ENCODE measurements around the gene PLCE1. TPM values are rescaled to one million over a fixed set of nuclear protein-coding genes. Genes with fewer than 3 reads are reported as not detected.

The PLCE1 gene
- total RNA-seq (2021; fragmentation: NEBNext Ultra II Directional; extraction: Animal tissue kit (Norgen Biotek cat#: 25700)): 0.06 and 0.10 TPM in 2 replicates
- polyA plus RNA-seq (2011; rRNA removed): 0.05 and 0.06 TPM in 2 replicates
- 0.06 TPM for polyA plus RNA-seq (2011; cell fraction: cytosol; rRNA removed)
- 0.19 TPM for polyA plus RNA-seq (2011; cell fraction: nucleus; rRNA removed)
- polyA plus RNA-seq (2012, experiment 1 of 2): 0.41 to 0.84 TPM (median 0.49 TPM) in 4 replicates
- 0.04 TPM for polyA plus RNA-seq (2012, experiment 2 of 2)
- polyA plus RNA-seq (2013, experiment 1 of 2): 0.06 TPM
- 0.02 TPM for polyA plus RNA-seq (2013, experiment 2 of 2)
- 0.19 and 0.20 TPM in 2 replicates for polyA minus RNA-seq (2011; rRNA and poly(A)+ RNA removed)
- not detected for polyA minus RNA-seq (2011; cell fraction: cytosol; rRNA and poly(A)+ RNA removed)
- polyA minus RNA-seq (2011; cell fraction: nucleus; rRNA and poly(A)+ RNA removed): 0.20 TPM
- long read RNA-seq, experiment 1: 0 reads
- long read RNA-seq, experiment 2: 0 reads

DNA sequence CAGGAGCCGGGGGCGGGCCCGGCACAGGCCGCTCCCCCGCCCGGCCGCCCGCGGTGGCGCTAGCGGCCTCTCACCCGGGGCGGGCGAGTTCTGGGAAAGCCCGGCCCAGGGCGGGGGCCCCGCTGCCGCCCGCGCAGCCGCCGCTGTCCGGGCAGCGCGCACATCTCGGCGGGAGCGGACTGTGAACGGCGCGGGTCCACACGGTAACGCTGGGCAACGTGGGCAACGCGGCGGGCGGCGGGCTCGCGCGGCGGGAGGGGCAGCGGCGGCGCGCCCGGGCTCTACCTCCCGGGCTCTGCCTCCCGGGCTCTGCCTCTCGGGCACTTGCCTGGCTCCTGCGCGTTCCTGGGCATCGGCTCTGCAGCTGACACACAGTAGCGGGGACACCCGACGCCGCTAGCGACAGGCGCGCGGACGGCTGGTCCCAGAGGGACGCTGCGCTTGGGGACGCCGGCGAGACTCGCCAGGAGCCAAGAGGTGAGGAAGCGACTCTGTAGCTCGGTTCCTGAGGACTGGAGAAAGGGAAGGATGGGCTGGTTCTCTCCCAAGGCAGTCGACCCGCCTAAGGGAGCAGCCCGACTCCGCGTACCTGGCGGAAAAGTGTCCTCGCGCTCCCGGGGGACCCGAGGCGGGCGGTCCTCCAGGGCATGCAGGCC, at the start of gene PLCE1:
Gene PLCE1, plus strand, starts transcription at position 150 of the 656 bp plus-strand sequence. CDS start 37,116 bp downstream, outside the sequence.
- Histone ChIP-seq H3K4me3 (ENCODE audit: extremely low read depth in 1 of 4, insufficient read depth in 2 of 4, low read depth in 3 of 4, low read length in 4 of 4) (peak within 1 kb of the TSS; percentile 57 to 71 (median 59)), H3K56ac (replicated peaks; ENCODE audit: insufficient read length, low read depth, low read length) (no peak within 1 kb of the TSS), H4K8ac (ENCODE audit: extremely low read depth, insufficient read depth, low read length) (no peak within 1 kb of the TSS), H3K27me3 (replicated peaks in 1 of 4; ENCODE audit: control insufficient read depth in 3 of 4, extremely low read depth in 1 of 4, insufficient read depth in 3 of 4, low read length in 3 of 4) (peaks cover 25 to 65% (median 50%) of the 10 kb centered on the region in 4 experiments), H2BK15ac (ENCODE audit: low read length) (no peak within 1 kb of the TSS), H3K79me1 (ENCODE audit: low read depth, low read length) (no peaks in the 10 kb centered on the region), H2BK5ac (ENCODE audit: low read depth, low read length) (0 out of 2 replicates have a peak within 1 kb of the TSS, but pooled peaks have one; percentile 41), H4K91ac (replicated peaks; ENCODE audit: insufficient read length, low read length) (no peak within 1 kb of the TSS), H2AK5ac (ENCODE audit: low read depth, low read length) (no peak within 1 kb of the TSS), H4K5ac (ENCODE audit: insufficient read length, low read depth, low read length) (no peak within 1 kb of the TSS), H3K9ac (replicated peaks in 1 of 4; ENCODE audit: extremely low read depth in 1 of 4, low read depth in 3 of 4, low read length in 3 of 4) (peak within 1 kb of the TSS in 1 of 4 experiments; percentile 43; a peak in 1 of 7 replicates), H3K4ac (replicated peaks; ENCODE audit: insufficient read length, low read depth, low read length) (no peak within 1 kb of the TSS), H3K9me3 (ENCODE audit: insufficient read depth in 2 of 2, low read depth in 1 of 2, low read length in 1 of 2) (no peaks in the 10 kb centered on the region), H2BK120ac (replicated peaks; ENCODE audit: low read depth, low read length) (no peak within 1 kb of the TSS), H3K36me3 (ENCODE audit: control insufficient read depth in 2 of 4, insufficient read depth in 4 of 4, low read length in 3 of 4) (no peaks in the 10 kb centered on the region), H2BK12ac (ENCODE audit: low read depth, low read length) (no peak within 1 kb of the TSS; the same call in 1 of the 2 replicates), H3K79me2 (ENCODE audit: control insufficient read depth in 1 of 2, insufficient read depth in 2 of 2, low read length in 2 of 2) (no peaks in the 10 kb centered on the region), H2AFZ (ENCODE audit: low read length) (peak within 1 kb of the TSS; percentile 49; the same call in 1 of the 2 replicates), H3K18ac (ENCODE audit: extremely low read depth, low read length) (0 out of 2 replicates have a peak within 1 kb of the TSS, but pooled peaks have one; percentile 6), H3K4me1 (replicated peaks in 1 of 4; ENCODE audit: control insufficient read depth in 3 of 4, insufficient read depth in 4 of 4, low read length in 3 of 4) (peaks cover 0 to 3% (median 0%) of the 10 kb centered on the region in 4 experiments; a peak in 3 of 7 replicates), H3K27ac (ENCODE audit: low read depth, low read length) (no peak within 1 kb of the TSS), H3K23me2 (ENCODE audit: low read depth, low read length) (peaks cover 8% of the 10 kb centered on the region; the same call in 1 of the 2 replicates), H2BK20ac (ENCODE audit: low read length) (no peak within 1 kb of the TSS), H3K4me2 (ENCODE audit: insufficient read depth in 1 of 2, low read depth in 2 of 2, low read length in 2 of 2) (peak within 1 kb of the TSS; percentile 79 to 94), H3K14ac (ENCODE audit: insufficient read length) (no peak within 1 kb of the TSS), H3K23ac (ENCODE audit: insufficient read length) (no peak within 1 kb of the TSS), H4K20me1 (replicated peaks in 1 of 2; ENCODE audit: control insufficient read depth in 1 of 2, insufficient read depth in 2 of 2, low read length in 2 of 2) (no peaks in the 10 kb centered on the region)
- DNase-seq (ENCODE audit: low read depth in 1 of 2, low spot score in 2 of 2) (peak in 1 of 2 experiments; percentile 62), FAIRE-seq (no peak)
- ChIA-PET POLR2A (ENCODE audit: partially characterized antibody) (interaction anchor here (1.0 kb wide), 1 partner anchor 33 kb away, joined by 3 read pairs; no protein-coding TSS in a partner anchor), CTCF (ENCODE audit: partially characterized antibody) (interaction anchor here (1.4 to 1.8 kb wide), 3 partner anchors 16 to 47 kb away, joined by 3 to 4 read pairs (median 3); no protein-coding TSS in a partner anchor)
- TF ChIP-seq SUZ12 (IDR thresholded peaks at IDR 0.05; ENCODE audit: low read length) (peak; percentile 90), EZH2 (IDR thresholded peaks at IDR 0.05; ENCODE audit: low read depth, low read length, severe bottlenecking) (peak; percentile 89), RNF2 (IDR thresholded peaks at IDR 0.05; ENCODE audit: borderline replicate concordance, low read depth, low read length, missing control alignments, poor library complexity, severe bottlenecking) (peak; percentile 35), GABPA (IDR thresholded peaks at IDR 0.05; ENCODE audit: borderline replicate concordance, insufficient read depth, low read length) (no peak), KDM4A (IDR thresholded peaks at IDR 0.05; ENCODE audit: low read depth, low read length, severe bottlenecking) (peak; percentile 90), PHF8 (conservative IDR thresholded peaks at IDR 0.05; ENCODE audit: low read depth, low read length) (0 out of 2 replicates have a peak, but pooled peaks have one; percentile 28)
- 2% methylated on average over 30 of the region's 83 CpGs; no CpG with 5 or more reads in 1 of the 2 experiments for WGBS, 2 experiments (ENCODE audit: extremely low coverage in 1 of 2, insufficient coverage in 1 of 2, insufficient read length in 1 of 2, insufficient replicate concordance in 2 of 2, low coverage in 1 of 2, low lambda C conversion rate in 2 of 2, missing lambda C conversion rate in 1 of 2)

Data from H1 (cell line).